H9 (cell line): Measurements from ENCODE around the gene KRTAP22-1. TPM values are rescaled to one million over a fixed set of nuclear protein-coding genes. Genes with fewer than 3 reads are reported as not detected.

ENCODE experiments used
- DNase-seq: peaks from one replicate; pipeline ENCODE4 v3.0.0-alpha.2; 2017
- H2AFZ ChIP-seq: one replicate; pipeline ENCODE4 v1.6.1; 2013; ENCODE audit warnings: mild to moderate bottlenecking, low read length, control low read depth, moderate library complexity
- H2AK5ac ChIP-seq: 2 replicates; pipeline ENCODE4 v1.6.1; 2013; ENCODE audit warnings: low read length, control low read depth, mixed read lengths; ENCODE audit not compliant: insufficient read length
- H2BK120ac ChIP-seq: one replicate; pipeline ENCODE4 v1.6.1; 2013; ENCODE audit warnings: low read depth, mild to moderate bottlenecking, low read length, control low read depth, inconsistent platforms; ENCODE audit not compliant: poor library complexity, severe bottlenecking
- H2BK12ac ChIP-seq: 2 replicates; pipeline ENCODE4 v1.6.1; 2013; ENCODE audit warnings: low read length, control low read depth, mixed read lengths, low read depth; ENCODE audit not compliant: insufficient read length
- H2BK15ac ChIP-seq: 2 replicates; pipeline ENCODE4 v1.6.1; 2013; ENCODE audit warnings: low read depth, low read length, control low read depth
- H2BK20ac ChIP-seq: one replicate; pipeline ENCODE4 v1.6.1; 2013; ENCODE audit warnings: low read depth, mild to moderate bottlenecking, low read length, control low read depth, inconsistent platforms; ENCODE audit not compliant: poor library complexity, severe bottlenecking
- H2BK5ac ChIP-seq: 2 replicates; pipeline ENCODE4 v1.6.1; 2013; ENCODE audit warnings: low read length, control low read depth, mixed read lengths; ENCODE audit not compliant: insufficient read length
- H3K14ac ChIP-seq: 2 replicates; pipeline ENCODE4 v1.6.1; 2013; ENCODE audit warnings: low read length, control low read depth; ENCODE audit not compliant: insufficient read depth
- H3K18ac ChIP-seq: 2 replicates; pipeline ENCODE4 v1.6.1; 2013; ENCODE audit warnings: low read depth, mild to moderate bottlenecking, mixed read lengths, low read length, control low read depth; ENCODE audit not compliant: insufficient read length
- H3K23ac ChIP-seq: 2 replicates; pipeline ENCODE4 v1.6.1; 2013; ENCODE audit warnings: low read length, control low read depth, mixed read lengths, low read depth; ENCODE audit not compliant: insufficient read length
- H3K23me2 ChIP-seq: 2 replicates; pipeline ENCODE4 v1.6.1; 2013; ENCODE audit warnings: low read depth, mild to moderate bottlenecking, mixed read lengths, low read length, control low read depth; ENCODE audit not compliant: insufficient read length, poor library complexity, severe bottlenecking
- H3K27ac ChIP-seq: 2 replicates; pipeline ENCODE4 v1.5.1; 2013; ENCODE audit warnings: low read length, control low read depth, mixed read lengths, low read depth; ENCODE audit not compliant: insufficient read length
- H3K27me3 ChIP-seq: 2 replicates; pipeline ENCODE4 v1.6.1; 2013; ENCODE audit warnings: low read length, control low read depth, inconsistent platforms; ENCODE audit not compliant: insufficient read depth
- H3K4ac ChIP-seq: 2 replicates; pipeline ENCODE4 v1.6.1; 2013; ENCODE audit warnings: low read depth, mild to moderate bottlenecking, control low read depth, inconsistent platforms, low read length, moderate library complexity
- H3K4me1 ChIP-seq: 2 replicates; pipeline ENCODE4 v1.6.1; 2013; ENCODE audit warnings: low read length, control low read depth, inconsistent platforms; ENCODE audit not compliant: insufficient read depth
- H3K4me2 ChIP-seq: 2 replicates; pipeline ENCODE4 v1.6.1; 2013; ENCODE audit warnings: low read length, control low read depth, mixed read lengths; ENCODE audit not compliant: insufficient read length, insufficient read depth
- H3K56ac ChIP-seq: 2 replicates; pipeline ENCODE4 v1.6.1; 2013; ENCODE audit warnings: low read depth, mild to moderate bottlenecking, mixed read lengths, low read length, control low read depth; ENCODE audit not compliant: insufficient read length
- H3K79me1 ChIP-seq: 2 replicates; pipeline ENCODE4 v1.6.1; 2013; ENCODE audit warnings: low read depth, mild to moderate bottlenecking, moderate library complexity, low read length, control low read depth, inconsistent platforms; ENCODE audit not compliant: insufficient read depth, poor library complexity, severe bottlenecking
- H3K79me2 ChIP-seq: 2 replicates; pipeline ENCODE4 v1.6.1; 2013; ENCODE audit warnings: low read length, control low read depth, inconsistent platforms; ENCODE audit not compliant: insufficient read depth
- H3K9ac ChIP-seq: 2 replicates; pipeline ENCODE4 v1.6.1; 2013; ENCODE audit warnings: low read length, control low read depth, mixed read lengths; ENCODE audit not compliant: insufficient read length; ENCODE audit errors: extremely low read depth
- H3K9me3 ChIP-seq: one replicate; pipeline ENCODE4 v1.6.1; 2013; ENCODE audit warnings: low read depth, low read length, inconsistent platforms; ENCODE audit not compliant: control insufficient read depth
- H3T11ph ChIP-seq: one replicate; pipeline ENCODE4 v1.6.1; 2013; ENCODE audit warnings: mild to moderate bottlenecking, low read length, control low read depth, inconsistent platforms
- H4K20me1 ChIP-seq: one replicate; pipeline ENCODE4 v1.6.1; 2013; ENCODE audit not compliant: control insufficient read depth, insufficient read length, insufficient read depth
- H4K5ac ChIP-seq: 2 replicates; pipeline ENCODE4 v1.6.1; 2013; ENCODE audit warnings: low read depth, mild to moderate bottlenecking, mixed read lengths, low read length, control low read depth; ENCODE audit not compliant: insufficient read length
- H4K8ac ChIP-seq: replicated peaks from 2 replicates; pipeline ENCODE4 v1.6.1; 2013; ENCODE audit warnings: low read length, control low read depth, mixed read lengths, low read depth; ENCODE audit not compliant: insufficient read length
- H4K91ac ChIP-seq: 2 replicates; pipeline ENCODE4 v1.6.1; 2013; ENCODE audit warnings: low read depth, mild to moderate bottlenecking, moderate library complexity, mixed read lengths, low read length, control low read depth; ENCODE audit not compliant: insufficient read length
- H3K27ac Mint-ChIP-seq, 3 experiments: 2 replicates in 2 of 3; 3 replicates in 1 of 3; pipeline ENCODE4 v1.8.0; 2020 to 2021; ENCODE audit warnings: mixed read lengths in 3 of 3, mild to moderate bottlenecking in 1 of 3, moderate library complexity in 1 of 3
- H3K27me3 Mint-ChIP-seq: 2 replicates; pipeline ENCODE4 v1.8.0; 2021; ENCODE audit warnings: low read depth, mild to moderate bottlenecking, moderate library complexity, mixed read lengths
- H3K36me3 Mint-ChIP-seq, 3 experiments: 2 replicates in 2 of 3; 3 replicates in 1 of 3; pipeline ENCODE4 v1.8.0; 2020 to 2021; ENCODE audit warnings: low read depth in 3 of 3, mixed read lengths in 3 of 3; ENCODE audit not compliant: insufficient read depth in 1 of 3
- H3K4me1 Mint-ChIP-seq, 2 experiments: 2 replicates each; pipeline ENCODE4 v1.8.0; 2020; ENCODE audit warnings: mixed read lengths in 2 of 2
- H3K4me3 Mint-ChIP-seq, 2 experiments: 2 replicates in 1 of 2; 3 replicates in 1 of 2; pipeline ENCODE4 v1.8.0; 2020 to 2021; ENCODE audit warnings: mild to moderate bottlenecking in 2 of 2, mixed read lengths in 2 of 2, moderate library complexity in 1 of 2
- H3K9me3 Mint-ChIP-seq, 2 experiments: 2 replicates in 1 of 2; 3 replicates in 1 of 2; pipeline ENCODE4 v1.8.0; 2020; ENCODE audit warnings: mild to moderate bottlenecking in 2 of 2, mixed read lengths in 2 of 2, moderate library complexity in 1 of 2
- CTCF ChIP-seq: fragments of 200-600 bp; sonication (generic); conservative IDR thresholded peaks from 3 replicates; pipeline ENCODE4 v1.8.0; 2021; ENCODE audit warnings: antibody characterized with exemption, mild to moderate bottlenecking
- WGBS: extraction: QIAGEN DNeasy Blood & Tissue Kit; methylation state at CpG from one replicate; pipeline ENCODE4 v1.1.7; 2013; ENCODE audit warnings: missing lambda C conversion rate, low lambda C conversion rate, mixed read lengths; ENCODE audit not compliant: insufficient read length; ENCODE audit errors: extremely low coverage; 5-methylcytosine and 5-hydroxymethylcytosine counted together
- total RNA-seq: library from RNA; stranded (reverse); gene quantifications from 2 replicates; pipeline ENCODE4 v1.2.1, GENCODE V29; 2021

KRTAP22-1 gene
- total RNA-seq, 1 experiment from 2014 or later, result not detected

DNA sequence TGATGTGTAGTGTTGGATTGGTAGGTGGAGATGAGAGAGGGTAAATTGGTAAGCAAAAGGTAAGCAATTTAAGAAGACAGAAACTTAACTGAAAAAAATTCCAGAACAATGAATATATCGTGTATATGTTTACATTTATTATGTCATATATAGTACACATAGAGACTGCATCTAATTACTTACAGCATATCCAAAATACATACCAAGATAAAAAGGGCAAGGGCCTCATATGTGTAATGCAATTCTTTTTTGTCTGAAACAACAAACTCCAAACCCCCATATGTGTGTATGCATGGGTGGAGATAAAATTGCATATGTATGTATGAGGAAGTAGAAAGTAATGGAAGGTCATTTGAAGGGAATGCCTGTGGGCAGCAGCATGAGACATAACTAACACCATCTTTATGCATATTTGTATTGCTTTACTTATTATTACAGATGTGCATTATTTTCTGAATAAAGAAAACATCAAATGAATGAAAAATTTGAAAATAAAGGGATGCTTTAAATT, 46.1 kb downstream of the KRTAP22-1 start:
- H3K56ac ChIP-seq, result no peak overlapping the region
- no peaks in the 10 kb centered on the region for H4K20me1 ChIP-seq
- H3K27me3 Mint-ChIP-seq, result no peaks in the 10 kb centered on the region; the same call in 1 of the 2 replicates
- no peaks in the 10 kb centered on the region for H3K4me1 ChIP-seq
- no peak overlapping the region for H3T11ph ChIP-seq
- H4K5ac ChIP-seq, result no peak overlapping the region
- H3K27ac Mint-ChIP-seq, result no peak overlapping the region
- H4K8ac ChIP-seq, result no peak overlapping the region
- no peak overlapping the region for H3K9ac ChIP-seq
- no peaks in the 10 kb centered on the region for H3K27me3 ChIP-seq
- H3K4ac ChIP-seq, result no peak overlapping the region
- no peak overlapping the region for H2BK5ac ChIP-seq
- no peaks in the 10 kb centered on the region for H3K79me1 ChIP-seq
- no peaks in the 10 kb centered on the region for H3K4me1 Mint-ChIP-seq
- no peak overlapping the region for H3K4me2 ChIP-seq
- no peaks in the 10 kb centered on the region for H3K79me2 ChIP-seq
- H3K36me3 Mint-ChIP-seq, result peaks cover 0 to 12% (median 0%) of the 10 kb centered on the region in 3 experiments; a peak in 1 of 7 replicates
- no CpG with 5 or more reads among the region's 1 CpG for WGBS
- H3K4me3 Mint-ChIP-seq, result no peak overlapping the region
- no peak overlapping the region for H2AK5ac ChIP-seq
- H3K23ac ChIP-seq, result no peak overlapping the region
- H2BK12ac ChIP-seq, result no peak overlapping the region
- H2BK20ac ChIP-seq, result no peak overlapping the region
- H3K18ac ChIP-seq, result no peak overlapping the region
- H2AFZ ChIP-seq, result no peak overlapping the region
- no peak overlapping the region for H2BK15ac ChIP-seq
- H3K9me3 ChIP-seq, result no peaks in the 10 kb centered on the region
- H3K9me3 Mint-ChIP-seq, result peaks cover 0 to 47% of the 10 kb centered on the region in 2 experiments; a peak in 3 of 5 replicates
- no peak overlapping the region for H3K27ac ChIP-seq
- TF ChIP-seq CTCF, result no peak
- no peak overlapping the region for H2BK120ac ChIP-seq
- DNase-seq, result no peak
- H3K14ac ChIP-seq, result no peak overlapping the region
- no peak overlapping the region for H4K91ac ChIP-seq
- no peaks in the 10 kb centered on the region for H3K23me2 ChIP-seq

Other genes with a start within 250 kb of the KRTAP22-1 start
- gene KRTAP13-2, start 228.8 kb upstream of the KRTAP22-1 start, total RNA-seq, result not detected in 2 replicates
- gene KRTAP13-1, start 205.1 kb upstream of the KRTAP22-1 start, total RNA-seq, result not detected in 2 replicates
- gene KRTAP13-3, start 175.2 kb upstream of the KRTAP22-1 start, total RNA-seq, result not detected in 2 replicates
- 0.39 and 0.68 TPM in 2 replicates for gene KRTAP13-4, start 170.9 kb upstream of the KRTAP22-1 start, total RNA-seq
- not detected in 2 replicates for gene KRTAP15-1, start 160.8 kb upstream of the KRTAP22-1 start, total RNA-seq
- not detected in 2 replicates for gene KRTAP19-1, start 120.7 kb upstream of the KRTAP22-1 start, total RNA-seq
- gene KRTAP19-2, start 113.7 kb upstream of the KRTAP22-1 start, total RNA-seq, result not detected in 2 replicates
- not detected in 2 replicates for gene KRTAP19-3, start 109.1 kb upstream of the KRTAP22-1 start, total RNA-seq
- not detected in 2 replicates for gene KRTAP19-4, start 103.9 kb upstream of the KRTAP22-1 start, total RNA-seq
- not detected in 2 replicates for gene KRTAP19-5, start 98.9 kb upstream of the KRTAP22-1 start, total RNA-seq
- gene KRTAP19-6, start 59.2 kb upstream of the KRTAP22-1 start, total RNA-seq, result not detected in 2 replicates
- gene KRTAP19-7, start 39.8 kb upstream of the KRTAP22-1 start, total RNA-seq, result not detected in 2 replicates
- not detected in 2 replicates for gene KRTAP22-2, start 10.7 kb upstream of the KRTAP22-1 start, total RNA-seq
- gene KRTAP6-3, start 8.6 kb upstream of the KRTAP22-1 start, total RNA-seq, result not detected in 2 replicates
- gene KRTAP6-2, start 2.2 kb upstream of the KRTAP22-1 start, total RNA-seq, result not detected in 2 replicates
- gene KRTAP6-1, start 12.8 kb downstream of the KRTAP22-1 start, total RNA-seq, result not detected in 2 replicates
- gene KRTAP20-1, start 15.3 kb downstream of the KRTAP22-1 start, total RNA-seq, result not detected in 2 replicates
- gene KRTAP20-4, start 19.5 kb downstream of the KRTAP22-1 start, total RNA-seq, result not detected in 2 replicates
- gene KRTAP20-2, start 34.1 kb downstream of the KRTAP22-1 start, total RNA-seq, result not detected in 2 replicates
- gene KRTAP20-3, start 41.8 kb downstream of the KRTAP22-1 start, total RNA-seq, result not detected in 2 replicates
- gene KRTAP21-3, start 117.7 kb downstream of the KRTAP22-1 start, total RNA-seq, result not detected in 2 replicates
- gene KRTAP21-2, start 146.2 kb downstream of the KRTAP22-1 start, total RNA-seq, result not detected in 2 replicates
- gene KRTAP21-1, start 154.3 kb downstream of the KRTAP22-1 start, total RNA-seq, result not detected in 2 replicates
- gene KRTAP8-1, start 212.2 kb downstream of the KRTAP22-1 start, total RNA-seq, result not detected in 2 replicates
- gene KRTAP7-1, start 228.7 kb downstream of the KRTAP22-1 start, total RNA-seq, result not detected in 2 replicates